NB4 (cell line): ENCODE results near the gene RUSC1.

Source experiments
- MAX ChIP-seq: IDR thresholded peaks from 2 replicates; pipeline ENCODE4 v1.6.1; 2011; ENCODE audit warnings: low read depth, low read length
- MYC ChIP-seq: IDR thresholded peaks from 2 replicates; pipeline ENCODE4 v1.6.1; 2011; ENCODE audit warnings: low read depth, low read length
- POLR2A ChIP-seq: IDR thresholded peaks from 2 replicates; pipeline ENCODE4 v1.6.1; 2011; ENCODE audit warnings: mild to moderate bottlenecking; ENCODE audit not compliant: insufficient read length; ENCODE audit errors: extremely low read depth
- TF ChIP-seq, protein P1 (sequence below): IDR thresholded peaks from one replicate; pipeline ENCODE4 v1.5.1; 2012; ENCODE audit warnings: low read depth, low read length

DNA sequence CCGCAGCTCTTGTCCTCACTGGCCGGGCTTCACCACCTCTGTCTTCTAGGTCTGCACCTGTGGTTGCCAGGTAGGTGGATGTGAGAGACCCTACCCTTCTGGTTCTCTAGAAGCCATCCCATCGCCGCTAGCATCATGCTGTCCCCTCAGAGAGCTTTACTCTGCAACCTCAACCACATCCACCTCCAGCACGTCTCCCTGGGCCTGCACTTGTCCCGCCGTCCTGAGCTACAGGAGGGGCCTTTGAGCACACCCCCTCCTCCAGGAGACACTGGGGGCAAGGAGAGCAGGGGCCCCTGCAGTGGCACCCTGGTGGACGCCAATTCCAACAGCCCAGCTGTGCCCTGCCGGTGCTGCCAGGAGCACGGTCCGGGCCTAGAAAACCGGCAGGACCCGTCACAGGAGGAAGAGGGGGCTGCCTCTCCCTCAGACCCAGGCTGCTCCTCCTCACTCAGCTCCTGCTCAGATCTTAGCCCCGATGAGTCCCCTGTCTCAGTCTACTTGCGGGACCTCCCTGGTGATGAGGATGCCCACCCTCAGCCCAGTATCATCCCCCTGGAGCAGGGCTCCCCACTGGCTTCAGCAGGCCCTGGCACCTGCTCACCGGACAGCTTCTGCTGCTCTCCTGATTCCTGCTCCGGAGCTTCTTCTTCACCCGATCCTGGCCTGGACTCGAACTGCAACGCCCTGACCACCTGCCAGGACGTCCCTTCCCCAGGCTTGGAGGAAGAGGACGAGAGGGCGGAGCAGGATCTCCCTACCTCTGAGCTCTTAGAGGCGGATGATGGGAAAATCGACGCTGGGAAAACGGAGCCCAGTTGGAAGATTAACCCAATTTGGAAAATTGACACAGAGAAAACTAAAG lies 1.2 kb downstream of the RUSC1 start:
- TF ChIP-seq, protein P1, sequence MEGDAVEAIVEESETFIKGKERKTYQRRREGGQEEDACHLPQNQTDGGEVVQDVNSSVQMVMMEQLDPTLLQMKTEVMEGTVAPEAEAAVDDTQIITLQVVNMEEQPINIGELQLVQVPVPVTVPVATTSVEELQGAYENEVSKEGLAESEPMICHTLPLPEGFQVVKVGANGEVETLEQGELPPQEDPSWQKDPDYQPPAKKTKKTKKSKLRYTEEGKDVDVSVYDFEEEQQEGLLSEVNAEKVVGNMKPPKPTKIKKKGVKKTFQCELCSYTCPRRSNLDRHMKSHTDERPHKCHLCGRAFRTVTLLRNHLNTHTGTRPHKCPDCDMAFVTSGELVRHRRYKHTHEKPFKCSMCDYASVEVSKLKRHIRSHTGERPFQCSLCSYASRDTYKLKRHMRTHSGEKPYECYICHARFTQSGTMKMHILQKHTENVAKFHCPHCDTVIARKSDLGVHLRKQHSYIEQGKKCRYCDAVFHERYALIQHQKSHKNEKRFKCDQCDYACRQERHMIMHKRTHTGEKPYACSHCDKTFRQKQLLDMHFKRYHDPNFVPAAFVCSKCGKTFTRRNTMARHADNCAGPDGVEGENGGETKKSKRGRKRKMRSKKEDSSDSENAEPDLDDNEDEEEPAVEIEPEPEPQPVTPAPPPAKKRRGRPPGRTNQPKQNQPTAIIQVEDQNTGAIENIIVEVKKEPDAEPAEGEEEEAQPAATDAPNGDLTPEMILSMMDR, result no peak
- TF ChIP-seq POLR2A, result no peak
- no peak for TF ChIP-seq MYC
- no peak for TF ChIP-seq MAX
